Smooth muscle cell (in vitro differentiated cells): ENCODE results near the gene PLCXD1. TPM values are rescaled to one million over a fixed set of nuclear protein-coding genes. Genes with fewer than 3 reads are reported as not detected.

Source experiments
- DNase-seq: peaks from one replicate; lab custom pipeline; 2025; ENCODE audit not compliant: unreplicated experiment; lab: John Stamatoyannopoulos, UW
- H2AFZ ChIP-seq: fragments of 200-600 bp; sonication (generic); 2 replicates; pipeline ENCODE4 v1.6.0; 2016; ENCODE audit warnings: antibody characterized with exemption, low read depth, mild to moderate bottlenecking
- H3F3A ChIP-seq: fragments of 200-600 bp; sonication (generic); 2 replicates; pipeline ENCODE4 v1.6.0; 2017; ENCODE audit warnings: antibody characterized with exemption, low read depth
- H3K27ac ChIP-seq: fragments of 200-600 bp; sonication (generic); 2 replicates; pipeline ENCODE4 v1.5.1; 2016; ENCODE audit warnings: low read depth, mild to moderate bottlenecking
- H3K27me3 ChIP-seq: fragments of 200-600 bp; sonication (generic); 2 replicates; pipeline ENCODE4 v1.6.1; 2016; ENCODE audit warnings: low read depth, mild to moderate bottlenecking
- H3K36me3 ChIP-seq: fragments of 200-600 bp; sonication (generic); 2 replicates; pipeline ENCODE4 v1.5.1; 2016; ENCODE audit warnings: low read depth
- H3K4me1 ChIP-seq: fragments of 200-600 bp; sonication (generic); 2 replicates; pipeline ENCODE4 v1.5.1; 2016; ENCODE audit warnings: low read depth
- H3K4me2 ChIP-seq: fragments of 200-600 bp; sonication (generic); 2 replicates; pipeline ENCODE4 v1.6.0; 2016; ENCODE audit warnings: mild to moderate bottlenecking
- H3K4me3 ChIP-seq: fragments of 200-600 bp; sonication (generic); 2 replicates; pipeline ENCODE4 v1.5.1; 2016; ENCODE audit warnings: mild to moderate bottlenecking
- H3K79me2 ChIP-seq: fragments of 200-600 bp; sonication (generic); 2 replicates; pipeline ENCODE4 v1.6.0; 2016; ENCODE audit warnings: low read depth, mild to moderate bottlenecking
- H3K9ac ChIP-seq: fragments of 200-600 bp; sonication (generic); 2 replicates; pipeline ENCODE4 v1.6.0; 2016; ENCODE audit warnings: low read depth
- H3K9me3 ChIP-seq: fragments of 200-600 bp; sonication (generic); replicated peaks from 2 replicates; pipeline ENCODE4 v1.5.1; 2016; ENCODE audit warnings: low read depth
- H4K20me1 ChIP-seq: fragments of 200-600 bp; sonication (generic); 2 replicates; pipeline ENCODE4 v1.6.0; 2016; ENCODE audit warnings: low read depth
- WGBS: methylation state at CpG from one replicate; pipeline ENCODE4 v1.1.7; 2016; ENCODE audit warnings: low lambda C conversion rate; 5-methylcytosine and 5-hydroxymethylcytosine counted together
- polyA plus RNA-seq: library from polyadenylated mRNA; unstranded; fragments of >200 nt; fragmentation: Nextera tagmentation; extraction: Ambion mirVana; gene quantifications from 2 replicates; pipeline ENCODE4 v1.2.1, GENCODE V29; 2016
- total RNA-seq: library from RNA; depleted of rRNA; stranded (reverse); fragments of >200 nt; gene quantifications from 2 replicates; pipeline ENCODE4 v1.2.3, GENCODE V29; 2014
- TF ChIP-seq, protein P1 (sequence below): fragments of 200-600 bp; sonication (generic); IDR thresholded peaks from 2 replicates; pipeline ENCODE4 v1.5.1; 2017; ENCODE audit warnings: borderline replicate concordance, mild to moderate bottlenecking, antibody characterized with exemption; ENCODE audit not compliant: insufficient read depth, poor library complexity, severe bottlenecking

The PLCXD1 gene
- total and polyA plus RNA-seq, 2 experiments from 2014 or later, result 7.0 to 14.0 TPM

DNA sequence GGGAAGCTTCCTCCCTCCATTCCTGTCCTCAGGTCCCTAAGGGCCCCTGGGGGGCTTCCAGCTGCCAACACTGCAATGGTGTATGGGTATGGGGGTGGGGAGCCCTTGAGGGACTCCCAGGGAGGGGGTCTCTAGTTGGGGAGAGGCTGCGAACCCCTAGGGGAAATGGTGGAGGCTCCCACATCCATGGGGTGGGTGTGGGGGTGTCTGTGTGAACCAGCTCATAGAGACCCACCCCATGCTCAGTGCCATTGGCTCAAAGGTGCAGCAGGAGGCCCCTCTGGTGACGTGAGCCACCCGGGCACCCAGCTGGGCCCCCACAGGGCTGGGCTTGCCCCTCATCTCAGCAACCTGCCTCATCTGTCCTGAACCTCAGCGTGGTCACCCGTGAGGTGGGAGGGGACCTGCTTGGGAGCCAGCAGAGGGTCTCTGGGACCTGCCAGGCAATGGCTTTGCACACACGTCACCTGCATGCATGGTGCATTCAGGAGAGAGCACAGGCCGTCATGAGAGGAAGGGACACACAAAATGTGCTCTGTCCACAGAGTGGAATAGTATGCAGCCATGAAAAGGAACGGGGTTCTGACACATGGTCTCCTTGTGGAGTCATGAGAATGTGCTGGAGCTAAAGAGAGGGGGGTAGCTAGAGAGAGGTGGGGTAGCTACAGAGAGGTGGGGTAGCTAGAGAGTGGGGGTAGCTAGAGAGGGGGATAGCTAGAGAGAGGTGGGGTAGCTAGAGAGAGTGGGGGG, 22.7 kb upstream of the PLCXD1 start:
- Histone ChIP-seq H3K9ac (no peak overlapping the region), H4K20me1 (no peaks in the 10 kb centered on the region), H3K27me3 (no peaks in the 10 kb centered on the region), H3K4me3 (no peak overlapping the region), H3K36me3 (no peaks in the 10 kb centered on the region), H2AFZ (no peak overlapping the region), H3F3A (peaks cover 18% of the 10 kb centered on the region), H3K79me2 (no peaks in the 10 kb centered on the region), H3K27ac (no peak overlapping the region), H3K4me2 (no peak overlapping the region), H3K9me3 (no peaks in the 10 kb centered on the region), H3K4me1 (peaks cover 3% of the 10 kb centered on the region)
- TF ChIP-seq, protein P1, sequence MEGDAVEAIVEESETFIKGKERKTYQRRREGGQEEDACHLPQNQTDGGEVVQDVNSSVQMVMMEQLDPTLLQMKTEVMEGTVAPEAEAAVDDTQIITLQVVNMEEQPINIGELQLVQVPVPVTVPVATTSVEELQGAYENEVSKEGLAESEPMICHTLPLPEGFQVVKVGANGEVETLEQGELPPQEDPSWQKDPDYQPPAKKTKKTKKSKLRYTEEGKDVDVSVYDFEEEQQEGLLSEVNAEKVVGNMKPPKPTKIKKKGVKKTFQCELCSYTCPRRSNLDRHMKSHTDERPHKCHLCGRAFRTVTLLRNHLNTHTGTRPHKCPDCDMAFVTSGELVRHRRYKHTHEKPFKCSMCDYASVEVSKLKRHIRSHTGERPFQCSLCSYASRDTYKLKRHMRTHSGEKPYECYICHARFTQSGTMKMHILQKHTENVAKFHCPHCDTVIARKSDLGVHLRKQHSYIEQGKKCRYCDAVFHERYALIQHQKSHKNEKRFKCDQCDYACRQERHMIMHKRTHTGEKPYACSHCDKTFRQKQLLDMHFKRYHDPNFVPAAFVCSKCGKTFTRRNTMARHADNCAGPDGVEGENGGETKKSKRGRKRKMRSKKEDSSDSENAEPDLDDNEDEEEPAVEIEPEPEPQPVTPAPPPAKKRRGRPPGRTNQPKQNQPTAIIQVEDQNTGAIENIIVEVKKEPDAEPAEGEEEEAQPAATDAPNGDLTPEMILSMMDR, result no peak
- no peak for DNase-seq
- WGBS, result 93% methylated on average over 8 of the region's 8 CpGs

DNA sequence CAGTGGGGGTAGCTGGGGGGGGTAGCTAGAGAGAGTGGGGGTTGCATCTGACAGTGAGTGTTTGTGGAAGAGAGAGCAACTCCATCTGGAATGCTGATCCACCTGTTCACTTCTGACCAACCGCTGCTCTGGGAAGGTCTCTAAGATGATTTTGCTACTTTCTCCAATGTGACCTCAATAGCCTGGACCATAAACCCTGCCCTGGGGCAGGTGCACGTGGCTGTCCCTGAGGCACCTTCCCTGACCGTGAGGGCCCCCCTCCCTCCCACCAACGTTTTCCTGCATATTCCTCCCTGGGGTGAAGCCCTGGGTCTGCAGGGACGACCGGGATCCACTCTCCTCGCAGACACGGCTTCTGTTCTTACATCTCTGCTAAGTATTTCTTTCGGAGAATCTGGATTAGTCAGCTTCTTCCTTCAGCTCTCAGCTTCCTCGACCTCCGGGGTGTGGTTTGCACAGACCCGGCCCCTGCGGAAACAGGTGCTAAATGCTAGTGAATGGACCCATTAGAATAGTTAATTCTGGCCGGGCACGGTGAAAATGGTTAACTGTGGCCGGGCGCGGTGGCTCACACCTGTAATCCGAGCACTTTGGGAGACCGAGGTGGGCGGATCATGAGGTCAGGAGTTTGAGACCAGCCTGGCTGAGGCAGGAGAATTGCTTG, 21.4 kb upstream of the PLCXD1 start:
- Histone ChIP-seq H3K9ac (no peak overlapping the region), H3F3A (peaks cover 18% of the 10 kb centered on the region), H3K4me1 (peaks cover 3% of the 10 kb centered on the region), H3K9me3 (no peaks in the 10 kb centered on the region), H4K20me1 (no peaks in the 10 kb centered on the region), H3K4me2 (no peak overlapping the region), H3K27me3 (no peaks in the 10 kb centered on the region), H3K4me3 (no peak overlapping the region), H3K27ac (no peak overlapping the region), H3K36me3 (no peaks in the 10 kb centered on the region), H2AFZ (no peak overlapping the region), H3K79me2 (no peaks in the 10 kb centered on the region)
- 23% methylated on average over 21 of the region's 21 CpGs for WGBS
- TF ChIP-seq, protein P1, result no peak
- no peak for DNase-seq

DNA sequence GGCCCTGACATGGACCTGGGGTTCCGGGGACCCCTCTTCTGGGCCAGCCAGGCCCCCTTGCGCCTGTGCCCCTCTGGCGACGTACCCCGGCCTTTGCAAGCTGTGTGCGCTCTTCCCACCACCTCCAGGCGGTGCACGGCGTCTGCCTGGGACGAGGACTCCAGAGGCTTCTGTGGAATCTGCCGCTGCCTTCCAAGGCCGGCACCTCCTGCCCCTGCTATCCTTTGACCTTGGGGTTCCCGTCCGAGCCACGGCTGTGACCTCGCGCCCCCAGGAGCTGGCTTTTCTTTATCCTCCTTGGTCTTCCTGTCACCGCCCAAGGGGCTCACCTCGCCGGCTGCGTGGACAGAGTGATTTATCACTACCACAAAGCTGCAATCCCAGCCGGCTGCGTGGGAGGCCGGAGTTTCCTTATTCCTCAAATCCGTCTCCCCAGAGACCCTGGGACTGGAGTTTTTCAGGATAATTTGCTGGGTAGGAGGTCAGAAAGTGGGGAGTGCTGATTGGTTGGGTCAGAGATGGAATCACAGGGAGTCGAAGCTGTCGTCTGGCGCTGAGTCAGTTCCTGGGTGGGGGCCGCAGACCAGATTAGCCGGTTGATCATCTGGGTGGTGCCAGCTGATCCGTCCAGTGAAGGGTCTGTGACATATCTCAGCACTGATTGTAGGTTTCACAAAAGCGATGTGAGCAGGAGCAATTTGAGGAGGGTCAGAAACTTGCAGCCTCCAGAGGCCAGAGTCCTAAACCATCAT, 19.8 kb upstream of the PLCXD1 start:
- H3K79me2 ChIP-seq, result no peaks in the 10 kb centered on the region
- TF ChIP-seq, protein P1, result no peak
- 16% methylated on average over 32 of the region's 32 CpGs for WGBS
- no peaks in the 10 kb centered on the region for H4K20me1 ChIP-seq
- H2AFZ ChIP-seq, result no peak overlapping the region
- H3K4me3 ChIP-seq, result peak overlapping the region; percentile 1
- peaks cover 18% of the 10 kb centered on the region for H3F3A ChIP-seq
- peak overlapping the region; percentile 60 for H3K4me2 ChIP-seq
- H3K27ac ChIP-seq, result peak overlapping the region; percentile 65
- DNase-seq, result no peak
- peaks cover 3% of the 10 kb centered on the region for H3K4me1 ChIP-seq
- H3K36me3 ChIP-seq, result no peaks in the 10 kb centered on the region
- H3K27me3 ChIP-seq, result no peaks in the 10 kb centered on the region
- H3K9me3 ChIP-seq, result no peaks in the 10 kb centered on the region
- H3K9ac ChIP-seq, result no peak overlapping the region
